Kidney (tissue), 14 donors: ENCODE results near the gene CTCFL. TPM values are rescaled to one million over a fixed set of nuclear protein-coding genes. Genes with fewer than 3 reads are reported as not detected.
A peak's percentile ranks its signal among the peaks of the same experiment; 100 is the strongest.

Experiments
- DNase-seq, 5 donors: peaks; one replicate each; pipeline ENCODE4 v3.0.0-alpha.2; 2013 to 2020
- FAIRE-seq: peaks from 2 replicates; lab custom pipeline; 2012; peaks lifted over from hg19 to GRCh38; lab: Jason Lieb, UNC
- H3K27ac ChIP-seq, 2 donors: one replicate each; pipeline ENCODE4 v1.7.0; 2013; ENCODE audit warnings: low read depth in 2 of 2, low read length in 2 of 2, inconsistent platforms in 1 of 2
- H3K27me3 ChIP-seq: one replicate; pipeline ENCODE4 v1.7.1; 2013; ENCODE audit warnings: low read length, inconsistent platforms; ENCODE audit not compliant: control insufficient read depth, insufficient read depth
- H3K36me3 ChIP-seq, 3 donors: one replicate each; pipeline versions ENCODE4 v1.7.0 to v1.7.1; 2013; ENCODE audit warnings: low read length in 3 of 3, control low read depth in 1 of 3, inconsistent platforms in 1 of 3; ENCODE audit not compliant: insufficient read depth in 3 of 3, control insufficient read depth in 2 of 3
- H3K4me1 ChIP-seq, 3 donors: one replicate each; pipeline versions ENCODE4 v1.7.0 to v1.7.1; 2013; ENCODE audit warnings: low read length in 3 of 3, inconsistent platforms in 1 of 3, low read depth in 1 of 3; ENCODE audit not compliant: control insufficient read depth in 2 of 3, insufficient read depth in 2 of 3
- H3K4me3 ChIP-seq, 3 donors: one replicate each; pipeline versions ENCODE4 v1.7.0 to v1.8.1; 2013; ENCODE audit warnings: low read length in 3 of 3, control low read depth in 1 of 3, inconsistent platforms in 1 of 3
- H3K9ac ChIP-seq, 3 donors: one replicate each; pipeline versions ENCODE4 v1.7.0 to v1.7.1; 2013; ENCODE audit warnings: low read length in 3 of 3, control low read depth in 1 of 3, inconsistent platforms in 1 of 3
- H3K9me3 ChIP-seq, 3 donors: one replicate each; pipeline versions ENCODE4 v1.7.0 to v1.7.1; 2013; ENCODE audit warnings: low read length in 3 of 3, control low read depth in 1 of 3, inconsistent platforms in 1 of 3; ENCODE audit not compliant: control insufficient read depth in 2 of 3, insufficient read depth in 1 of 3
- CTCF ChIP-seq: IDR thresholded peaks from 3 replicates; pipeline ENCODE4 v1.5.1; 2012; ENCODE audit warnings: mild to moderate bottlenecking, moderate library complexity, borderline replicate concordance; ENCODE audit not compliant: insufficient read depth; ENCODE audit errors: extremely low read depth
- intact Hi-C: fragments of 100-400 bp; cut with DNase I; formaldehyde crosslinking; loops from one replicate; pipeline ENCODE4 v1.11.1; 2022
- polyA plus RNA-seq: library from polyadenylated mRNA; stranded (reverse); fragments of 350-450 nt; fragmentation: Illumina TruSeq; extraction: RNeasy Lipid Tissue Mini Kit (QIAGEN cat#74804); gene quantifications from one replicate; pipeline ENCODE4 v1.2.3, GENCODE V29; 2014; ENCODE audit warnings: low read depth, low replicate concordance; ENCODE audit not compliant: insufficient read depth
- total RNA-seq: library from RNA; stranded (reverse); fragmentation: NEBNext Ultra II Directional; extraction: Animal tissue kit (Norgen Biotek cat#: 25700); gene quantifications from one replicate; pipeline ENCODE4 v1.2.1, GENCODE V29; 2021
- donor health status: control.
- donor health status: control.
- donor health status: control.
- donor health status: control.
- donor health status: control.
- donor health status: DM: yes; HTN: yes; CAD: no.
- donor health status: Normal renal cell carcinoma (clear cell type).

CTCFL gene
- total and polyA plus RNA-seq, 2 donors from 2014 or later = not detected

- no peak for DNase-seq
- Histone ChIP-seq H3K27me3 (no peaks in the 10 kb centered on the region), H3K9ac (no peak overlapping the region), H3K36me3 (no peaks in the 10 kb centered on the region), H3K9me3 (no peaks in the 10 kb centered on the region), H3K27ac (no peak overlapping the region), H3K4me1 (peaks cover 0 to 2% (median 0%) of the 10 kb centered on the region in 3 donors), H3K4me3 (no peak overlapping the region)
- TF ChIP-seq CTCF = no peak
- intact Hi-C loops = no loop called here
- no peak for FAIRE-seq
Measured at GRCh38 chr20:57465943-57466342, 59.0 kb downstream of the CTCFL start.

GRCh38 chr20:57465486-57465885 is 59.5 kb downstream of the CTCFL start:
- no peak for TF ChIP-seq CTCF
- intact Hi-C loops = no loop called here
- DNase-seq (peak in 1 of 5 donors; percentile 55), FAIRE-seq (no peak)
- Histone ChIP-seq H3K27me3 (no peaks in the 10 kb centered on the region), H3K4me3 (no peak overlapping the region), H3K9me3 (no peaks in the 10 kb centered on the region), H3K4me1 (peaks cover 0 to 2% (median 0%) of the 10 kb centered on the region in 3 donors), H3K36me3 (no peaks in the 10 kb centered on the region), H3K27ac (no peak overlapping the region), H3K9ac (no peak overlapping the region)

- Histone ChIP-seq H3K9ac (no peak overlapping the region), H3K4me1 (peaks cover 0 to 2% (median 0%) of the 10 kb centered on the region in 3 donors), H3K27me3 (no peaks in the 10 kb centered on the region), H3K36me3 (no peaks in the 10 kb centered on the region), H3K4me3 (no peak overlapping the region), H3K27ac (no peak overlapping the region), H3K9me3 (no peaks in the 10 kb centered on the region)
- TF ChIP-seq CTCF = peak; percentile 14
- DNase-seq = peak in 1 of 5 donors; percentile 35
- intact Hi-C loops = no loop called here
- FAIRE-seq = no peak
Measured at GRCh38 chr20:57464642-57465211, 60.2 kb downstream of the CTCFL start.

GRCh38 chr20:57462781-57463180 is 62.2 kb downstream of the CTCFL start:
- Histone ChIP-seq H3K4me3 (no peak overlapping the region), H3K9me3 (no peaks in the 10 kb centered on the region), H3K36me3 (no peaks in the 10 kb centered on the region), H3K27ac (no peak overlapping the region), H3K9ac (no peak overlapping the region), H3K27me3 (no peaks in the 10 kb centered on the region), H3K4me1 (no peaks in the 10 kb centered on the region)
- FAIRE-seq (no peak), DNase-seq (no peak)
- intact Hi-C loops = no loop called here
- TF ChIP-seq CTCF = no peak
